Astrocyte of the spinal cord (primary cell): ENCODE data around the gene CLEC2D.

Experiments used
- DNase-seq: peaks from one replicate; pipeline ENCODE4 v3.0.0; 2011; ENCODE audit warnings: low read depth, low spot score
- H3K4me3 ChIP-seq: 2 replicates; pipeline ENCODE4 v1.5.1; 2011; ENCODE audit warnings: low read depth, mild to moderate bottlenecking, low read length, moderate library complexity
- CTCF ChIP-seq: IDR thresholded peaks from 2 replicates; pipeline ENCODE4 v1.5.1; 2012; ENCODE audit warnings: low read depth, mild to moderate bottlenecking, low read length, inconsistent platforms
- in situ Hi-C: cut with HindIII; loops from 2 replicates; pipeline ENCODE4 v1.10.0; 2017; ENCODE audit warnings: low sequenced_read_pairs

CLEC2D gene

GRCh38 chr12:9729082-9729481 lies 59.6 kb downstream of the CLEC2D start:
- no peak for TF ChIP-seq CTCF
- no peak for DNase-seq
- in situ Hi-C loops: no loop called here
- H3K4me3 ChIP-seq: no peak overlapping the region

- in situ Hi-C loops: no loop called here
- TF ChIP-seq CTCF: no peak
- H3K4me3 ChIP-seq: no peak overlapping the region
- DNase-seq: no peak
Observed at GRCh38 chr12:9730011-9730410, 60.5 kb downstream of the CLEC2D start.

- DNase-seq: no peak
- no peak overlapping the region for H3K4me3 ChIP-seq
- no peak for TF ChIP-seq CTCF
- in situ Hi-C loops: no loop called here
Observed at GRCh38 chr12:9730591-9730990, 61.1 kb downstream of the CLEC2D start.

- in situ Hi-C loops: no loop called here
- H3K4me3 ChIP-seq: no peak overlapping the region
- no peak for TF ChIP-seq CTCF
- no peak for DNase-seq
Observed at GRCh38 chr12:9731393-9731792, 61.9 kb downstream of the CLEC2D start.

- DNase-seq: no peak
- in situ Hi-C loops: no loop called here
- no peak overlapping the region for H3K4me3 ChIP-seq
- no peak for TF ChIP-seq CTCF
Observed at GRCh38 chr12:9731797-9732196, 62.3 kb downstream of the CLEC2D start.

GRCh38 chr12:9732921-9733461 lies 63.5 kb downstream of the CLEC2D start, which contains the start of gene CLECL1:
Gene CLECL1, minus strand, starts transcription at chr12:9733097.
- in situ Hi-C loops: no loop called here
- H3K4me3 ChIP-seq: no peak within 1 kb of the TSS
- TF ChIP-seq CTCF: no peak
- no peak for DNase-seq

- H3K4me3 ChIP-seq: no peak overlapping the region
- no peak for DNase-seq
- in situ Hi-C loops: no loop called here
- TF ChIP-seq CTCF: no peak
Observed at GRCh38 chr12:9735601-9736000, 66.1 kb downstream of the CLEC2D start.
